Urinary bladder (tissue), 4 donors: Measurements from ENCODE around the gene RBM4B. TPM values are rescaled to one million over a fixed set of nuclear protein-coding genes. Genes with fewer than 3 reads are reported as not detected.

Experiments used
- DNase-seq: peaks from one replicate; pipeline ENCODE4 v3.0.0-alpha.2; 2015; ENCODE audit errors: extremely low spot score
- H3K27ac ChIP-seq: one replicate; pipeline ENCODE4 v1.5.1; 2013; ENCODE audit warnings: low read depth, mild to moderate bottlenecking, moderate library complexity
- H3K36me3 ChIP-seq: one replicate; pipeline ENCODE4 v1.6.1; 2013; ENCODE audit warnings: mild to moderate bottlenecking, moderate library complexity; ENCODE audit not compliant: insufficient read depth
- H3K4me1 ChIP-seq: one replicate; pipeline ENCODE4 v1.6.1; 2013; ENCODE audit warnings: mild to moderate bottlenecking, moderate library complexity; ENCODE audit not compliant: insufficient read depth
- H3K4me3 ChIP-seq: one replicate; pipeline ENCODE4 v1.5.1; 2013; ENCODE audit warnings: low read depth, low read length
- WGBS: extraction: QIAGEN DNeasy Blood & Tissue Kit; methylation state at CpG from one replicate; pipeline ENCODE4 v1.1.7; 2013; 5-methylcytosine and 5-hydroxymethylcytosine counted together
- polyA plus RNA-seq: library from polyadenylated mRNA; stranded (reverse); fragments of 200-250 nt; gene quantifications from one replicate; pipeline ENCODE4 v1.2.3, GENCODE V29; 2013
- total RNA-seq: library from RNA; depleted of rRNA; stranded (reverse); fragments of >200 nt; gene quantifications from one replicate; pipeline ENCODE4 v1.2.3, GENCODE V29; 2014
- donor health status: healthy with polysubstance abuse.
- donor health status: healthy.

RBM4B gene
- total and polyA plus RNA-seq, 2 donors = 21.4 to 47.4 TPM

DNA sequence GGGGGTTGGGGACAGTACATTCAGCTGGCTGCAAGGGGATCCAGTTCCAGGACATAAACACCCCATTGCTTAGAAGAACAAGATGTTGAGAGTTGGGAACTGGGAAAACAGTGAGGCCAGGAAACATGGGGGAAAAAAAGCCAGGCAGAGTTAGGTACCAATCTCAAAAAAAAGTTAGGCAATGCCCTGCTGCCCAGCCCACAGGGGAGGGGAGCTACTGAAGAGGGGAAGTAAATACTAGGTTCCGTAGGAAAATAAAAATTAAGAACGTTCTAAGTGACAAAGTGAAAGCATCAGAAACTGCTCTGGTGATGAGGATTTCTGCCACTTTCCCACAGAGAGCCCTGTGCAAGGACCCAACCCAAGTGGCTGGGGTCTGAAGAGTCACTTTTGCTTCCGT is 39.3 kb upstream of the RBM4B start:
- DNase-seq = no peak
- no peak overlapping the region for H3K27ac ChIP-seq
- 72% methylated on average over 3 of the region's 3 CpGs for WGBS
- no peaks in the 10 kb centered on the region for H3K36me3 ChIP-seq
- no peak overlapping the region for H3K4me3 ChIP-seq
- no peaks in the 10 kb centered on the region for H3K4me1 ChIP-seq

DNA sequence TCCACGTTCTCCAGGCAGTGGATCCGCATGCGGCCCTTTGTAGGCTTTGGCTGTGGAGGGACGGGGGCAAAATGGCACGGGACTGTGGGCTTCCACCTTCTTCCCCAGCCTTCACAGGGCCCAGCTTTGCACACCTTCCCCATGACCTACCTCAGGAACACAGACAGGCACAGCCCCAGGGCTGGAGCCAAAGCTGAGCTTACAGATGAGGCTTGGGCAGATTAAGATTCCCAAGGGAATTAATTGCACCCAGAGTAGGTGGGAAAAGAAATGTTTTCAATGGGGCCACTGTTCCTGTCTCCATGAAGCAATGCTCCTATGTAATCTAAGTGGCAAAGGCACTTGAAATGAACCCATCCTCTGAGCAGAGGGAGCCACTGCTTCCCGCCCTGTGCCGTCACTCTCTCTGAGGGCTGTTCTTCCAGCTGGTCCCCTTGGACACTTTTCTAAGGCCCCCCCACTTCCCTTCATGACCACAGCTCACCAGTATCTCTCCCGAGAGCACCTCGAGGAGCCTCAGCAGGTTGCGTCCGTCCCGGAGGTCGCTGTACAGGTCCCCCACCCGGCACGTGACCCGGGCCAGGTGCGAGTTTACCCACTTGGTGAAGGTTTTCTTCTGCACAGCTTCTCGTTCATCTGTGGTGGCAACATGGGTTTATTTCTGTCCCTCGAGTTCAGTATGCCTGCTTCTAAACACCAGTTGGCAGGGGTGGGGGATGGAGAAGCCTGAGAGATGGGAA is 37.8 kb upstream of the RBM4B start:
- Histone ChIP-seq H3K4me3 (no peak overlapping the region), H3K4me1 (no peaks in the 10 kb centered on the region), H3K27ac (no peak overlapping the region), H3K36me3 (no peaks in the 10 kb centered on the region)
- 91% methylated on average over 19 of the region's 19 CpGs for WGBS
- no peak for DNase-seq

- H3K4me3 ChIP-seq = no peak overlapping the region
- H3K27ac ChIP-seq = no peak overlapping the region
- H3K36me3 ChIP-seq = no peaks in the 10 kb centered on the region
- DNase-seq = no peak
- WGBS = 64% methylated on average over 12 of the region's 12 CpGs
- no peaks in the 10 kb centered on the region for H3K4me1 ChIP-seq
These were observed 36.2 kb upstream of the RBM4B start for GRCh38 chr11:66713746-66714480.

- DNase-seq = no peak
- Histone ChIP-seq H3K4me3 (no peak overlapping the region), H3K4me1 (no peaks in the 10 kb centered on the region), H3K36me3 (no peaks in the 10 kb centered on the region), H3K27ac (no peak overlapping the region)
- WGBS = 75% methylated on average over 15 of the region's 15 CpGs
These were observed 32.8 kb upstream of the RBM4B start for GRCh38 chr11:66710384-66710930.

- no peak for DNase-seq
- Histone ChIP-seq H3K36me3 (no peaks in the 10 kb centered on the region), H3K4me3 (no peak overlapping the region), H3K4me1 (no peaks in the 10 kb centered on the region), H3K27ac (no peak overlapping the region)
- 93% methylated on average over 14 of the region's 14 CpGs for WGBS
These were observed 31.0 kb upstream of the RBM4B start for GRCh38 chr11:66708701-66709100.

DNA sequence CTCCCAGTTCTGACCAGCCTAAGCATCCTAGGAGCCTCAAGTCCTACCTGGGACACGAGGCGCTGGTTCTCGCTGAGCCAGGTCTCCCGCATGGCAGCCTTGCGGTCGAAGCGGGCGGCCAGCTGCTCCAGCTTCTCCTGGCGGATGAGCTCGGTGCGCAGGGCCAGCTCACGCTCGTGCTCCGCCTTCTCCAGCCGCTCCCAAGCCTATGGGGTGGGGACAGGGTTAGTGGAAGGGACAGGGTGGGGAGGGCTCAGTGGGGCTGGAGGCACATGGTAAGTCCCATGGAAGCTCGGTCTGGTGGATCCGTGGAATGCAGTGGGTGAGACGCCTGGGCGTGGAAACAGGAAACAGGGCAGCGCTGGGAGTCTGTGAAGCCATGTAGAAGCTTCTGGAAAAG is 30.4 kb upstream of the RBM4B start:
- H3K4me1 ChIP-seq = no peaks in the 10 kb centered on the region
- WGBS = 88% methylated on average over 20 of the region's 20 CpGs
- no peak for DNase-seq
- no peak overlapping the region for H3K27ac ChIP-seq
- no peak overlapping the region for H3K4me3 ChIP-seq
- no peaks in the 10 kb centered on the region for H3K36me3 ChIP-seq

DNA sequence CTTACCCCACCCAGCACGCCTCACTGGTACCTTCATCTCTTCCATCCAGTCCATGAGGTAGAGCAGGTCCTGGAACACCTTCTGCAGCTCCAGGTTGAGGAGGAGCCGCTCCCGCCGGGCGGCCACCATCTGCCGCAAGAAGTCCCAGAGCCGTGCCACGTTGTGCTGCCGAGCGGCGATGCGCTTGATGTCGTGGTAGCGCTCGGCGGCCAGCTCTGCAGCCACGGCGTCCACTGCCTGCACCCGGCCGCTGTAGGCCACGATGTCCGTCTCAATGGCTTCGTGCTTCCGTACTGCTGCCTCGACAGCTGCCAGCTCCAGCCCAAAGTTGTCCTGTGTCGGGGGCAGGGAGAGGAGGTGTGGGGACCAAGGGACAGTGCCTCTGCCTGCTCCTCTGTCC is 29.8 kb upstream of the RBM4B start:
- DNase-seq = no peak
- WGBS = 97% methylated on average over 26 of the region's 26 CpGs
- H3K4me1 ChIP-seq = no peaks in the 10 kb centered on the region

DNA sequence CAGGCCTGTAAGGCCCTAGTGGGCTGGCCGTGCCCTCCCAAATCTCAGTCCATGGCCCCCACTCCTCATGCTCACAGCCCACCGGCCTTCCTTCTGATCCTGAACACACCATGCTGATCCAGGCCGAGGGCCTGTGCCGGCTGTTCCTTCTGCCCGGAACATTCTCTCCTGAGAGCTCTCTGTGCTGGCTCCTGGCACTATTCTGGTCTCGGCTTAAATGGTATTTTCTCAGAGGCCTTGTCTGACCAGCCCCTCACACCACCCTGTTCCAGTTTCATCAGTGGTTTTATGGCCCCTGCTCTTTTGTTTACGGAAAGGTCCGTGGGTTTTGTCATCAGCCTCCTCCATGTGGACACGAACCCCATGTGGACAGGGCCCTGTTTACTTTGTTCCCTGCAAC is 29.3 kb upstream of the RBM4B start:
- no peaks in the 10 kb centered on the region for H3K4me1 ChIP-seq
- DNase-seq = no peak
- H3K36me3 ChIP-seq = no peaks in the 10 kb centered on the region
- H3K27ac ChIP-seq = no peak overlapping the region
- H3K4me3 ChIP-seq = no peak overlapping the region
- 79% methylated on average over 9 of the region's 9 CpGs for WGBS

More for the DNA sequence above, 29.8 kb upstream of the RBM4B start:
- H3K4me3 ChIP-seq = no peak overlapping the region
- no peaks in the 10 kb centered on the region for H3K36me3 ChIP-seq
- H3K27ac ChIP-seq = no peak overlapping the region

GRCh38 chr11:66705587-66706335 is 28.1 kb upstream of the RBM4B start:
- WGBS = 93% methylated on average over 26 of the region's 26 CpGs

GRCh38 chr11:66704659-66705360 is 27.1 kb upstream of the RBM4B start:
- H3K4me1 ChIP-seq = no peaks in the 10 kb centered on the region
- H3K4me3 ChIP-seq = no peak overlapping the region
- WGBS = 94% methylated on average over 46 of the region's 46 CpGs
- H3K36me3 ChIP-seq = no peaks in the 10 kb centered on the region
- no peak overlapping the region for H3K27ac ChIP-seq
- DNase-seq = no peak

More at GRCh38 chr11:66705587-66706335, 28.1 kb upstream of the RBM4B start:
- Histone ChIP-seq H3K4me1 (no peaks in the 10 kb centered on the region), H3K27ac (no peak overlapping the region), H3K36me3 (no peaks in the 10 kb centered on the region), H3K4me3 (no peak overlapping the region)
- DNase-seq = no peak

DNA sequence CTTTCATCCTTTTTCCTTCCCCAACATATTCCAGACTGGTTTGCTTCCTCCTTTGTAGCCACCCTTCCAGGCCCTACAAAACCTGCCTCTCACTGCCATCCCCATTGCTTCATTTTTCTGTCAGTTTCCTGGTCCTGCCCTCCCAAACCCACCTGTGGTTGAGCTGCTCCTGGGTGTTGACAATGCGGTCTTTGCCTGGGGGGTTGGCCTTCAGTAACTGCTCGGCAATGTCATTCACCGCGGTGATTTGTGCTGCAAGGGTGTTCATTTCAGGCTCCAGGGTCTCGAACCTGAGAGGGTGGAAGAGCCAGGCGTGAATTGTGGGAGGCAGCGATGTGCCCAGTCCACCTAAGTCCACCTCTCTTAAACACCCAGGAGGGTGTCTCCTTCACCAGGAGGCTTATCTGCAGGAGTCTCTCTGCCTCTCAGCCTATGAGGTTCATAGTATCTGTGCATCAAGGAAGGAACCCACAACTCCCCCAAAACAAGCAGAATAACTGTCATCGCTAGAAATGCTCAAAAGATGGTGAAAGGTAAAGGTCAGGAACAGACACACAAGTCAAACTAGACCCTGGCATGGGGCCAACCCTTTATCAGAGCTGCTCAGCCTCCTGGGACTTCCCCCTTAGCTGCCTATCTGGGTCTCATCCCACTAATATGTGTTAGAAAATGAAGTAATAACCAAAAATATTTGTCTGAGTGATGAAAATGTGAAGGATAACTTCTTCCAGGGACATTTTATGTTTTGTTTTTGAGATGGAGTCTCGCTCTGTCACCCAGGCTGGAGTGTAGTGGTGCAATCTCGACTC is 23.9 kb upstream of the RBM4B start:
- no peaks in the 10 kb centered on the region for H3K4me1 ChIP-seq
- no peaks in the 10 kb centered on the region for H3K36me3 ChIP-seq
- no peak overlapping the region for H3K4me3 ChIP-seq
- no peak for DNase-seq
- no peak overlapping the region for H3K27ac ChIP-seq
- 90% methylated on average over 10 of the region's 10 CpGs for WGBS

DNA sequence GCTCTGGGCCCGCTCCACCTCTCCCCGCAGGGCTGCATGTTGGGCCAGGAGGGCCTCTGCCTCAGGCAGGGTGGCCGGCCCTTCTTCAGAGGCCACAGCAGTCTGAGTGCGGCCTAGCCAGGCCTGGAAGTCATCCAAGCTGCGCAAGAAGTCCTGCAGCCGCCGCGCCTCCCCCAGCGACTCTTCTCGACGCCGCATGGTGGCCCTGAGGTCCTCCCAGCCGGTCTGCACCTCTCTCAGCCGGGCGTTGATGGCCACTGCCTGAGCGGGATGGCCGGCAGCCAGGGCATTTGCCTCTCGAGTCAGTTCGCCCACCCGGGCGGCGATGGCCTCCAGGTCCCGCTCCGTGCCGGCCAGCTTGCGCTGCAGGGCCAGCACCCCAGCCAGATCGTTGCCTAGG is 23.1 kb upstream of the RBM4B start:
- no peak overlapping the region for H3K27ac ChIP-seq
- no peak overlapping the region for H3K4me3 ChIP-seq
- H3K4me1 ChIP-seq = no peaks in the 10 kb centered on the region
- no peak for DNase-seq
- WGBS = 96% methylated on average over 27 of the region's 27 CpGs
- H3K36me3 ChIP-seq = no peaks in the 10 kb centered on the region
